ENCODE data around the gene IKZF1. TPM values are rescaled to one million over a fixed set of nuclear protein-coding genes. Genes with fewer than 3 reads are reported as not detected.

The IKZF1 gene
- total and polyA plus RNA-seq, 2 of the 4 experiments (the other 2 are of a cell fraction), result not detected

DNA sequence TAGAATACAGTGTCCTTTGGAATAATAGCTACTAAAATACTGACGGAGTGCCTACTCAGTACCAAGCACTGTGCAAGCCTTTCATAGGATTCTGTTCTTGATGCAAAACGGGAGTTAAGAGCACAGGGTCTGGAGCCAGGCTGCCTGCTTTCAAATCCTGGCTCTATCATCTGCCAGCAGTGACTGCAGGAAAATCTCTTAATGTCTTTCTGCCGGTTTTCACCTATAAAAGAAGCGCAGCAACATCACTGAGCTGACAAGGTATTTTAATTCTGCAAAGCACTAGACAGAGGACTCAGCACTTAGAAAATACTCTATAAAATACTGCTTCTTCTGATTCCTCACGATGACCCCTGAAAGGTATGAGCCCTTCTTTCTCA is 145.0 kb downstream of the IKZF1 start:
- Histone ChIP-seq H3K36me3 (ENCODE audit: control insufficient read depth, insufficient read depth, low read length) (peaks cover 7% of the 10 kb centered on the region), H2AFZ (replicated peaks; ENCODE audit: low read length, poor library complexity) (peak overlapping the region; percentile 98), H4K91ac (ENCODE audit: insufficient read depth, low read depth, low read length) (no peak overlapping the region), H3K4me3 (ENCODE audit: insufficient read depth, low read depth, low read length) (peak overlapping the region; percentile 79), H2AK5ac (ENCODE audit: low read depth, low read length) (no peak overlapping the region), H3K4me2 (ENCODE audit: low read depth, low read length) (peak overlapping the region; percentile 84), H3K56ac (ENCODE audit: extremely low read depth, insufficient read depth, low read length) (peak overlapping the region; percentile 24), H2BK5ac (ENCODE audit: low read depth, low read length, poor library complexity, severe bottlenecking) (no peak overlapping the region), H4K5ac (ENCODE audit: low read depth, low read length) (no peak overlapping the region), H2AK9ac (replicated peaks; ENCODE audit: low read depth, low read length, poor library complexity) (peak overlapping the region; percentile 11), H3K27ac (ENCODE audit: insufficient read depth, low read length) (no peak overlapping the region), H3K9me1 (ENCODE audit: insufficient read depth, low read length) (no peaks in the 10 kb centered on the region), H3K4me1 (ENCODE audit: control insufficient read depth, insufficient read depth, low read length) (no peaks in the 10 kb centered on the region), H2BK20ac (ENCODE audit: low read depth, low read length) (no peak overlapping the region), H3K79me1 (ENCODE audit: low read depth in 1 of 2, low read length in 2 of 2) (peaks cover 12 to 15% of the 10 kb centered on the region in 2 experiments), H3K9ac (ENCODE audit: low read depth, low read length) (peak overlapping the region; percentile 70), H3K9me3 (ENCODE audit: control insufficient read depth, insufficient read depth, low read length) (no peaks in the 10 kb centered on the region), H4K8ac (ENCODE audit: low read depth in 2 of 2, low read length in 2 of 2) (no peak overlapping the region), H4K20me1 (ENCODE audit: insufficient read depth, low read length) (no peaks in the 10 kb centered on the region), H3K27me3 (ENCODE audit: control insufficient read depth, insufficient read depth, low read length) (peaks cover 4% of the 10 kb centered on the region), H3K23ac (ENCODE audit: low read depth, low read length) (no peak overlapping the region), H2BK15ac (ENCODE audit: low read depth, low read length) (no peak overlapping the region), H3K4ac (ENCODE audit: low read depth, low read length) (no peak overlapping the region), H3K14ac (replicated peaks; ENCODE audit: low read depth, low read length) (no peak overlapping the region), H2BK120ac (ENCODE audit: low read depth, low read length) (no peak overlapping the region), H3K18ac (ENCODE audit: low read depth, low read length) (no peak overlapping the region)
- in situ Hi-C loops (cut with MboI; ENCODE audit: low sequenced_read_pairs), result no loop called here
- DNase-seq (no peak), ATAC-seq (ENCODE audit: low read depth) (no peak)
- dilution Hi-C loops (cut with HindIII; ENCODE audit: low sequenced_read_pairs, unreplicated experiment), result no loop called here
- intact Hi-C loops (cut with micrococcal nuclease), result no loop called here
- POLR2A ChIA-PET (ENCODE audit: unreplicated experiment), result no interaction called here
- BruUV-seq (replicated peaks), result no TSS peak
- no CpG with 5 or more reads among the region's 5 CpGs for WGBS, 2 experiments (ENCODE audit: extremely low coverage in 2 of 2, insufficient read length in 1 of 2)
- TF ChIP-seq MXI1 (IDR thresholded peaks at IDR 0.05; ENCODE audit: borderline replicate concordance, low read depth, low read length) (no peak), MAZ (IDR thresholded peaks at IDR 0.05; ENCODE audit: borderline replicate concordance, low read depth, low read length) (no peak), RCOR1 (IDR thresholded peaks at IDR 0.05; ENCODE audit: insufficient replicate concordance, low read length) (no peak), RAD21 (IDR thresholded peaks at IDR 0.05; ENCODE audit: low read length) (no peak), FOS (IDR thresholded peaks at IDR 0.05; ENCODE audit: low read depth, low read length) (no peak)
- TF ChIP-seq, protein P1, sequence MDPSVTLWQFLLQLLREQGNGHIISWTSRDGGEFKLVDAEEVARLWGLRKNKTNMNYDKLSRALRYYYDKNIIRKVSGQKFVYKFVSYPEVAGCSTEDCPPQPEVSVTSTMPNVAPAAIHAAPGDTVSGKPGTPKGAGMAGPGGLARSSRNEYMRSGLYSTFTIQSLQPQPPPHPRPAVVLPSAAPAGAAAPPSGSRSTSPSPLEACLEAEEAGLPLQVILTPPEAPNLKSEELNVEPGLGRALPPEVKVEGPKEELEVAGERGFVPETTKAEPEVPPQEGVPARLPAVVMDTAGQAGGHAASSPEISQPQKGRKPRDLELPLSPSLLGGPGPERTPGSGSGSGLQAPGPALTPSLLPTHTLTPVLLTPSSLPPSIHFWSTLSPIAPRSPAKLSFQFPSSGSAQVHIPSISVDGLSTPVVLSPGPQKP (IDR thresholded peaks at IDR 0.05; ENCODE audit: borderline replicate concordance, low read depth, low read length), result no peak
- CTCF ChIA-PET, result no interaction called here
